GM18861 (cell line): Measurements from ENCODE around the gene ASCL2.

Source experiments
- ATAC-seq: cut with Tn5 transposase; IDR thresholded peaks from one replicate; pipeline ENCODE4 v1.9.1; 2021; ENCODE audit not compliant: unreplicated experiment

The ASCL2 gene

GRCh38 chr11:2263071-2263565, 7.3 kb downstream of the ASCL2 start:
- ATAC-seq: no peak

GRCh38 chr11:2262301-2263070, 7.9 kb downstream of the ASCL2 start:
- ATAC-seq: no peak

GRCh38 chr11:2261436-2262230, 8.8 kb downstream of the ASCL2 start:
- ATAC-seq: no peak

GRCh38 chr11:2260491-2261364, 9.7 kb downstream of the ASCL2 start:
- ATAC-seq: no peak

- no peak for ATAC-seq
These were observed 10.4 kb downstream of the ASCL2 start for GRCh38 chr11:2259897-2260451.

GRCh38 chr11:2259466-2259830, 10.9 kb downstream of the ASCL2 start:
- no peak for ATAC-seq

- no peak for ATAC-seq
These were observed 11.6 kb downstream of the ASCL2 start for GRCh38 chr11:2258501-2259465.

GRCh38 chr11:2256951-2257700, 13.3 kb downstream of the ASCL2 start:
- ATAC-seq: no peak

GRCh38 chr11:2256293-2256913, 14.0 kb downstream of the ASCL2 start:
- no peak for ATAC-seq

- no peak for ATAC-seq
These were observed 18.4 kb downstream of the ASCL2 start for GRCh38 chr11:2252018-2252417.

GRCh38 chr11:2251138-2251537, 19.2 kb downstream of the ASCL2 start:
- no peak for ATAC-seq

GRCh38 chr11:2250485-2250884, 19.9 kb downstream of the ASCL2 start:
- no peak for ATAC-seq

- ATAC-seq: no peak
These were observed 20.3 kb downstream of the ASCL2 start for GRCh38 chr11:2250041-2250440.

GRCh38 chr11:2249189-2249916, 21.0 kb downstream of the ASCL2 start:
- no peak for ATAC-seq

- ATAC-seq: no peak
These were observed 21.6 kb downstream of the ASCL2 start for GRCh38 chr11:2248762-2249161.

GRCh38 chr11:2248242-2248641, 22.1 kb downstream of the ASCL2 start:
- no peak for ATAC-seq

- ATAC-seq: no peak
These were observed 22.9 kb downstream of the ASCL2 start for GRCh38 chr11:2247496-2247895.

- no peak for ATAC-seq
These were observed 29.6 kb downstream of the ASCL2 start for GRCh38 chr11:2240834-2241233.
